ENCODE data around the gene PLEKHA7.

- TF ChIP-seq CTCF (IDR thresholded peaks at IDR 0.05; ENCODE audit: control extremely low read depth in 1 of 3, insufficient read depth in 1 of 3, low read depth in 1 of 3, low read length in 3 of 3) (peak; percentile 8 to 31 (median 29); a peak in 3 of 4 replicates), RAD21 (IDR thresholded peaks at IDR 0.05 in 1 of 2, conservative IDR thresholded peaks at IDR 0.05 in 1 of 2; ENCODE audit: low read depth in 2 of 2, low read length in 2 of 2) (peak in 1 of 2 experiments; percentile 24; a peak in 1 of 4 replicates), POLR2AphosphoS5 (IDR thresholded peaks at IDR 0.05; ENCODE audit: low read depth, low read length) (no peak), POLR2A (IDR thresholded peaks at IDR 0.05; ENCODE audit: control extremely low read depth in 1 of 2, low read depth in 2 of 2, low read length in 2 of 2) (no peak), MAX (IDR thresholded peaks at IDR 0.05) (0 out of 2 replicates have a peak, but pooled peaks have one; percentile 21), SP1 (IDR thresholded peaks at IDR 0.05; ENCODE audit: low read depth, low read length) (no peak), ZNF274 (IDR thresholded peaks at IDR 0.05; ENCODE audit: borderline replicate concordance, extremely low read depth, low read length) (no peak), GABPA (IDR thresholded peaks at IDR 0.05; ENCODE audit: borderline replicate concordance, insufficient read depth, low read length) (no peak), TAF7 (optimal IDR thresholded peaks at IDR 0.05; ENCODE audit: borderline replicate concordance, low read depth, low read length) (no peak), SRF (IDR thresholded peaks at IDR 0.05; ENCODE audit: low read depth, low read length) (no peak), HDAC2 (IDR thresholded peaks at IDR 0.05; ENCODE audit: borderline replicate concordance in 1 of 2, low read depth in 2 of 2, low read length in 2 of 2) (no peak)
Observed at GRCh38 chr11:17010851-17011420, 3.3 kb downstream of the PLEKHA7 start.
